Stimulated activated CD8-positive, alpha-beta memory T cell treated with anti-CD3 and anti-CD28 coated beads, Interleukin-15, amount 100 ng/mL, for 24 hours (primary cell): ENCODE data around the gene SLC2A6.

Source experiments
- DNase-seq: peaks from one replicate; pipeline ENCODE4 v3.0.0-alpha.2; 2020; ENCODE audit warnings: low read depth

Gene SLC2A6

DNA sequence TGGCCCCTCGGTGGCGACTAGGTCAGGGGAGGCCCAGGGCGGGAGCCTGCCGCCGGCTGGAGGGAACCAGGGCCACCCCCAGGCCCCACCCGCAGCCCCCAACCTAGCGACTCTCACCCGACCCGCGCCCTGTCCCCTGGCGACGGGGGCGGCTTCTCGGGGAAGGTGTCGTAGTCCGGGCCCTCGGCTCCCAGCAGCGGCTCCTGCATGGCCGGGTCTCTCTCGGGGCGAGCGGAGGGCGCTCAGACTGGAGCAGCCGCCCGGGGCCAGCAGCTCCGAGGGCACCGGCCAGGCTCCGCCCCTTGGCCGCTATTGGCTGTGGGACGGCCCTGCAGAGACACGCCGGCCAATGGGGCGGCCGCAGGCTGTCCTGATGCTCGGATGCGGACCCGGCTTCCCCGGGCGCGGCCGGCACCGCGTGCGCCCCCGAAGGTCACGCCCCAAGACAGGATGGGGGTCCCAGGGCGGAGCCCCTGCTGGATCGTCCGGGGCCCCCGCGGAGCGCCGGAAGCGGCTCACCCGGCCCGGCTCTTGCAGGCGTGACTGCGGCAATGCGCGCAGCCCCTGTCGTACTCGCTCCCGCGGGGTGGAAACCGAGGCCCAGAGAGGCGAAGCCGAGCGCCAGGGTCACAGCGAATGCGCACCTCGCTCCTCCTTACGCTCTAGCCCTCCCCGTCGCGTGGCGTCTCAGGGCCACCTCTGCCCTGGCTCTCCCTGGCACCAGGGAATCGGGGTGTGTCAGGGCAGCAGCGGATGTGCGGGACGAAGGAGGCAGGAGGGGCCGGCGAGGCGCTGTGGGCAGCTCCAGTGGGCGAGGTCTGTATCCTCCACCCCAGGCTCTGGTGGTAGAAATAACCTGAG, at the start of gene SLC2A6:
SLC2A6 (minus strand) TSS at position 249 of the 861 bp plus-strand sequence; CDS start at position 209, 40 bp downstream.
- peak; percentile 69 for DNase-seq

GRCh38 chr9:133528001-133528875, 49.3 kb upstream of the SLC2A6 start:
- no peak for DNase-seq

GRCh38 chr9:133527444-133527920, 48.6 kb upstream of the SLC2A6 start:
- DNase-seq = no peak

- no peak for DNase-seq
These were observed 47.9 kb upstream of the SLC2A6 start for GRCh38 chr9:133526721-133527321.

- DNase-seq = no peak
These were observed 46.8 kb upstream of the SLC2A6 start for GRCh38 chr9:133525677-133526076.

DNA sequence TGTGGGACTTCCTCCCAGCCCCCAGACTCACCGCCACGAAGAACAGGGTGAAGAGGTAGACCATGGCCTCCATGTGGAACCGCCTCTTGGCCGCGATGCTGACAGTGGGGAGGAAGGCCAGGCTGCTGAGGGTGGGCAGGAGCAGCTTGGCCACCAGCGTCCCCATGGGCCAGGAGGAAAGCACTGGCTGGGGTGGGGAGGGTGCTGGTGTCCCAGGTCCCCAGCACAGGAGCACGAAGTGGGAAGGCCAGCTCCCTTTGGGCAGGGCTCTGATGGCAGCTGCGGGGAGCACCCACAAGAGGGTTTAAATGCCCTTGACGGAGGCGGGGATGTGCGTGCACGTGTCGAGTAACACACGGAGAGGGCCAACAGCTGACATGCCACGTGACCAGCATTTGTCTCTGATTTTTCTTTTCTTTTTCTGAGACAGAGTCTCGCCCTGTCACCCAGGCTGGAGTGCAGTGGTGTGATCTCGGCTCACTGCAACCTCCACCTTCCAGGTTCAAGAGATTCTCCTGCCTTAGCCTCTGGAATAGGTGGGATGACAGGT, 45.9 kb upstream of the SLC2A6 start, which contains the start of gene MYMK:
MYMK (minus strand) TSS at position 281 of the 550 bp plus-strand sequence; CDS start at position 166, 115 bp downstream.
- no peak for DNase-seq

DNA sequence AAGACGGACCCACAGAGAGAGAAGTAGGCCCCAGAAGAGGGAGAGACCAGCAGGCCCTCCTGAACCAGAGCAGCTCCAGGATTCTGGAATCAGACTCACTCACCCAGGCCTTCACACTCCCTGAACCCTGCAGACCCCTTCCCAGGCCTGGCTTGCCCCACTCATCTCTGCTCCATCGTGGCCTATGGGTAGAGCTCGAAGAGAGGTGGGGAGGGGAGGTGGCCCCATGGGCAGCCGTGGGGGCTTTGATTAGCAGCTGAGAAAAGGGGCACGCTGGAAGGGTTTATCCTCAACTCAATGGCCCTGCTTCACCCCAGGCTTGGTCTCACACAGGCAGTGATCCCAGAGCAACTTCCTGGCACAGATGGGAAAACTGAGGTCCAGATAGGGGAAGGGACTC, 45.2 kb upstream of the SLC2A6 start:
- DNase-seq = no peak

DNA sequence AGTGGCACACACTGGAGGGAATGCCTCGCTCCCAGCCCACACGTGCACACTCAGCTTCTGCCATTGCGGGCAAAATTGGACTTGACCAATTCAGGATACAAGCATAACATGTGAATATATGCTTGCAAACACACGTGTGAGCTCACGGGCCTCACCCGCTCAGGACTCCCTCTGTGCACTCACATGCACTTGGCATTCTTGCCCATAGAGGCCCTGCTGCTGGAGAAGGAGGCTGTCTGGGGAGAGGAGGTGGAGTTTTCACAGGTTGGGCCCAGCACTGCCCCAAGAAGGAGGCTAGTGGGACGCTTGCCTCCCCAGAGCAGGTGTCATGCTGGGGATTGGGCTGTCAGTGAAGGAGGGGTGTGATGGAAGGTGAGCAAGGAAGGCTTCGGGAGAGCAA, 44.2 kb upstream of the SLC2A6 start:
- no peak for DNase-seq

GRCh38 chr9:133522073-133522910, 43.4 kb upstream of the SLC2A6 start:
- no peak for DNase-seq

GRCh38 chr9:133521122-133522072, 42.5 kb upstream of the SLC2A6 start:
- DNase-seq = no peak

GRCh38 chr9:133520121-133520835, 41.4 kb upstream of the SLC2A6 start:
- DNase-seq = no peak

- no peak for DNase-seq
These were observed 40.8 kb upstream of the SLC2A6 start for GRCh38 chr9:133519693-133520092.

GRCh38 chr9:133518706-133519449, 40.0 kb upstream of the SLC2A6 start:
- DNase-seq = no peak

DNA sequence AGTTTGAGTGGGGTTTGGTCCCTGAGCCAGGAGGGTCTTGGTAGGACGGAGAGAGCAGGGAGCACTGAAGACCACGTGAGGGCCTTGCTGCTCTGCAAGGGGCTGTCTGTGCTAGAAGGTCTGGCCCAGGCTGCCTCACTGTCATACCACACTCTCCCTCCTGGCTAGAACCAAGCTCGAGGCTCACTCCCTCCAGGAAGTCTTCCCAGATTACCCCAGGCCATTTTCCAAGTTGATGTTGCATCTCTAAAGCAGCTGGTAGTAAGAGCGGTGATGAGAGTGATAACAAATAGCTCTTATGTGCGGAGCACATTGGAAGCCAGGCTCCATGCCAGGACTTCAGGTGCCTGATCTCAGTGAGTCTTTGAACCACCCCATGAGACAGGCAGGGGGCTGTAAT, 39.3 kb upstream of the SLC2A6 start:
- no peak for DNase-seq

DNA sequence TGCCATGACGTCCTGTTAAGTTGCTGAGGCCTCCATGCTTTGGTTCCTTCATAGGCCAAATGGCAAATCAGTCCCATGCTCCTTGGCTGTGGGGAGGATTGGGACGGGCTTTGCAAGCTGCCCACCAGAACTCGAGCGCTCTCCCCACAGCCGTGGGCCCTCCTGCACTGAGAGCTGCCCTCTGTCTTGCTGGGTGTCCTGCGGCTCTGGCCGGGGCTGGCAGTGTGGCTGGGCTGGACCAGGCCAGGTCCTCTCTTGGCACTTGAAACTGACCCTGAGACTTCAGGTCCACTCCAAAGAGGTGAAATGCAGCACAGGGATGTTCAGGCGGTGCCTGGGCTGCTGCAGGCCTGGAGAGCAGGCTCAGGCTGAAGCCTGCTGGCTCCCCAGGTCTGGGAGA, 38.8 kb upstream of the SLC2A6 start:
- no peak for DNase-seq

DNA sequence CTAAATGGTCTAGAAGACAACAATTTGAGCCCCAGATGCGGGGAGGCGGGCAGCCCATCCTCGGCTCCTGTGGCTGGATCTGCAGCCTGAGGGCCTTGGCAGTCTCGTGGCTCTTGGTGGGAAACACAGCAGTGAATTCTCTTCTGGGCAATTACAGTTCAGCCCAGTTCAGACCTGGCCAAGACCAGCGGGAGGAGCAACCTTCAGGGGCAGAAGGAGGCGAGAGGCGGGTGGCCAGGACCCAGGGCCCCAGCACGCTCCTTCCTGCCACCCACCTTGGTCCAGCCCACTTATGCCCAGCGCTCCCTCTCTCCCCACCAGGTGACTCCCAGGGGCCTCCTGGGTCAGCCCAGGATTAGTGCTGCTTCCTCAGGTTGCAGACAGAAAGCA, 38.1 kb upstream of the SLC2A6 start:
- no peak for DNase-seq

DNA sequence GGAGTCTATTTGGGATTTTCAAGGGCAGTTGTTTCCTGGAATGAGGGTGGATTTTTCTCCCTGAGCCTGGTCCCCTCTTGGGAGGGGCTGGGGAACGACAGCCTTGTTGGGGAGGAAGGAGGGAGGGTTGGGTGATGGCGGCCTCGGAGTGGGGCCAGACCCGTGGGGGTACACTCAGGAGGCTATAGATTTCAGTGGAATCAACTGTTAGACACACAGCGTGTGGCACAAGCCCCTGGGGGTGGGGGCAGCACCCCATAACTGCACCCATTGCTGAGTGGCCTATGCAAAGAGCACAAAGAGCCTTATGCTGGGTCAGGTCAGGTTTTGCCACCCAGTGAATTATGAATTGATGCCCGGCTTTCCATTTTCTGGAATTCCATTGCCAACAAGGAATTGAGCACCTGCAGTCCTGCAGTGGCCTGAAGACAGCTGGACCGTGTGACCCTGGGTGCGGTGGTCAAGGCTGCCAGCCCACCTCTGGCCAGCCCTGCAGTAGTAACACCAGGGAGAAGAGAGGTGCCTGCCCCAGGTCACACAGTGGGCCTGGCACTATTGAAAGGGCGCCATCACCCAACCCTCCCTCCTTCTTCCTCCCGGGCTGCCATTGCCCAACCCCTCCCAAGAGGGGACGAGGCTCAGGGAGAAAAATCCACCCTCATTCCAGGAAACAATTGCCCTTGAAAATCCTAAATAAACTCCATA, 37.5 kb upstream of the SLC2A6 start:
- no peak for DNase-seq
